ENCODE measurements around the gene GOPC.

GRCh38 chr6:117642976-117643375 lies 40.7 kb upstream of the GOPC start:
- TF ChIP-seq CTCF (conservative IDR thresholded peaks at IDR 0.05) (no peak), EZH2 (IDR thresholded peaks at IDR 0.05; ENCODE audit: low read depth) (no peak)

Measured in PC-9 (cell line).